GM21717 (cell line): ENCODE data around the gene FCMR.
"Not testable (repeated sequence)": the region's sequence is repeated elsewhere in the genome, so short reads cannot be mapped to it uniquely, and the experiment has no call there.

ENCODE experiments used
- ATAC-seq: cut with Tn5 transposase; IDR thresholded peaks from one replicate; pipeline ENCODE4 v1.9.1; 2021; ENCODE audit warnings: mild to moderate bottlenecking, moderate library complexity; ENCODE audit not compliant: unreplicated experiment

The FCMR gene

GRCh38 chr1:206882555-206882954 lies 39.2 kb downstream of the FCMR start:
- ATAC-seq = no peak

GRCh38 chr1:206880314-206880713 lies 41.4 kb downstream of the FCMR start:
- ATAC-seq = no peak

GRCh38 chr1:206878456-206878855 lies 43.3 kb downstream of the FCMR start:
- ATAC-seq = no peak

GRCh38 chr1:206875752-206876377 lies 45.9 kb downstream of the FCMR start:
- no peak for ATAC-seq

- ATAC-seq = no peak
These were observed 48.0 kb downstream of the FCMR start for GRCh38 chr1:206873603-206874188.

- no peak for ATAC-seq
These were observed 49.6 kb downstream of the FCMR start for GRCh38 chr1:206872139-206872538.

- no peak for ATAC-seq
These were observed 53.5 kb downstream of the FCMR start for GRCh38 chr1:206868264-206868663.

- ATAC-seq = no peak
These were observed 54.0 kb downstream of the FCMR start for GRCh38 chr1:206867716-206868115.

GRCh38 chr1:206867239-206867638 lies 54.5 kb downstream of the FCMR start:
- ATAC-seq = no peak

GRCh38 chr1:206866062-206866461 lies 55.7 kb downstream of the FCMR start:
- ATAC-seq = no peak

- no peak for ATAC-seq
These were observed 56.6 kb downstream of the FCMR start, which contains the start of gene IL20 for GRCh38 chr1:206864939-206865671. TSS of gene IL20 (plus strand) at chr1:206865623. CDS start at chr1:206865853, 230 bp downstream.

GRCh38 chr1:206863266-206863665 lies 58.5 kb downstream of the FCMR start:
- ATAC-seq = no peak

GRCh38 chr1:206860165-206860564 lies 61.6 kb downstream of the FCMR start:
- ATAC-seq = no peak

- no peak for ATAC-seq
These were observed 62.6 kb downstream of the FCMR start for GRCh38 chr1:206859082-206859521.

- ATAC-seq = no peak
These were observed 64.9 kb downstream of the FCMR start for GRCh38 chr1:206856674-206857464.

- ATAC-seq = no peak
These were observed 65.9 kb downstream of the FCMR start for GRCh38 chr1:206855859-206856258.

- no peak for ATAC-seq
These were observed 67.2 kb downstream of the FCMR start for GRCh38 chr1:206854401-206855129.

GRCh38 chr1:206853696-206854095 lies 68.0 kb downstream of the FCMR start:
- ATAC-seq = not testable (repeated sequence)
